Ovary (tissue), 9 donors: ENCODE data around the gene REV3L. TPM values are rescaled to one million over a fixed set of nuclear protein-coding genes. Genes with fewer than 3 reads are reported as not detected.

Experiments used
- DNase-seq, 5 donors: peaks; one replicate each; pipeline ENCODE4 v3.0.0-alpha.2; 2019 to 2020
- H3K27ac ChIP-seq, 2 donors: fragments of 200-600 bp; one replicate each; pipeline versions ENCODE4 v1.5.1 to v1.8.0; 2019 to 2022
- H3K27me3 ChIP-seq: fragments of 200-600 bp; one replicate; pipeline ENCODE4 v1.8.0; 2022
- H3K36me3 ChIP-seq: fragments of 200-600 bp; sonication (generic); one replicate; pipeline ENCODE4 v1.5.1; 2019
- H3K4me1 ChIP-seq: one replicate; pipeline ENCODE4 v1.8.1; 2013; ENCODE audit warnings: mild to moderate bottlenecking, moderate library complexity; ENCODE audit not compliant: insufficient read depth
- H3K4me3 ChIP-seq: fragments of 200-600 bp; sonication (generic); one replicate; pipeline ENCODE4 v1.5.1; 2017
- H3K9me3 ChIP-seq, 2 donors: fragments of 200-600 bp in 1 of 2; sonication (generic) in 1 of 2; one replicate each; pipeline versions ENCODE4 v1.5.1 to v1.8.1; 2013 to 2019; ENCODE audit warnings: mild to moderate bottlenecking in 1 of 2, moderate library complexity in 1 of 2
- EP300 ChIP-seq: sonication (generic); formaldehyde crosslinking; IDR thresholded peaks from one replicate; pipeline ENCODE4 v1.6.1; 2017; ENCODE audit warnings: antibody characterized with exemption
- POLR2A ChIP-seq: fragments of 450-650 bp; IDR thresholded peaks from one replicate; pipeline ENCODE4 v1.6.1; 2017; ENCODE audit warnings: antibody characterized with exemption, mild to moderate bottlenecking, moderate library complexity
- WGBS, 3 donors: extraction: QIAGEN DNeasy Blood & Tissue Kit in 1 of 3; methylation state at CpG; one replicate each; pipeline versions ENCODE4 v1.1.5 to v1.1.7; 2013 to 2017; 5-methylcytosine and 5-hydroxymethylcytosine counted together
- intact Hi-C, 4 donors: fragments of 100-400 bp; cut with DNase I; formaldehyde crosslinking; loops; one replicate each; pipeline versions ENCODE4 v1.11.0 to v1.15.1; 2022 to 2023
- polyA plus RNA-seq, 2 donors: library from polyadenylated mRNA; stranded (reverse); fragments of 200-250 nt in 1 of 2; fragments of 350-450 nt in 1 of 2; fragmentation: Illumina TruSeq in 1 of 2; extraction: RNeasy Lipid Tissue Mini Kit (QIAGEN cat#74804) in 1 of 2; gene quantifications; one replicate each; pipeline ENCODE4 v1.2.3, GENCODE V29; 2013 to 2014
- total RNA-seq, 7 donors: library from RNA; depleted of rRNA in 2 of 7; stranded (reverse); fragments of >200 nt in 2 of 7; fragmentation: NEBNext Ultra II Directional in 3 of 7; extraction: Animal tissue kit (Norgen Biotek cat#: 25700) in 3 of 7; gene quantifications; one replicate each; pipeline versions ENCODE4 v1.1.0 to v1.2.4, GENCODE V29; 2016 to 2023
- TF ChIP-seq, protein P1 (sequence below), 3 donors: fragments of 450-650 bp in 2 of 3; fragments of 200-600 bp in 1 of 3; IDR thresholded peaks; one replicate each; pipeline versions ENCODE4 v1.5.1 to v1.8.0; 2016 to 2022; ENCODE audit warnings: antibody characterized with exemption in 3 of 3, mild to moderate bottlenecking in 1 of 3
- donor health status: DM: no; HTN: no; CAD: no; lungs with moderate emphysema.
- donor health status: DM: no; HTN: no; CAD: no.
- donor health status: Bipolar disorder and iron deficiency.
- donor health status: DM: yes; HTN: yes; CAD: no.
- donor health status: DM: no; HTN: no; CAD: no.
- donor health status: DM: yes; HTN: yes; CAD: no.

REV3L gene
- total and polyA plus RNA-seq, 9 donors: 8.5 to 55.2 (median 31.0) TPM

DNA sequence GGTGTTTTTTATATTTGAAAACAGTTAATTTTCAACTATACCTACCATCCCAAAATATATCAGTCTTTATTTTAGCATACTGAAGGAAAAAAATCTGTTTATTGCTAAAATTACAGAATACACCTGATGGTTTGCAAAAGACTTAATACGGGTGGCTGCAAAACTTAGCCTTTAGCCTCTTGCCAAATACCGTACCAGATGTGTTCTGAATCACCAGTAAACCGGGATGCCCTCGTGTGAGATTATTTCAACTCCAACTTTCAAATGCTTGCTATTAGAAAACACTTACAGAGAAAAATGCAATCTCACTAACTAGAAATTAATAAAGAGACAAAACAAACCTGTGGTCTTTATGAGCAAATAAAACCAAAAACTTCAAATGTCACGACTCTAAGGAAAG, 36.0 kb downstream of the REV3L start:
- WGBS, 3 donors: 76 to 80% (median 76%) methylated on average over 5 of the region's 5 CpGs
- TF ChIP-seq EP300 (no peak), POLR2A (no peak)
- TF ChIP-seq, protein P1, sequence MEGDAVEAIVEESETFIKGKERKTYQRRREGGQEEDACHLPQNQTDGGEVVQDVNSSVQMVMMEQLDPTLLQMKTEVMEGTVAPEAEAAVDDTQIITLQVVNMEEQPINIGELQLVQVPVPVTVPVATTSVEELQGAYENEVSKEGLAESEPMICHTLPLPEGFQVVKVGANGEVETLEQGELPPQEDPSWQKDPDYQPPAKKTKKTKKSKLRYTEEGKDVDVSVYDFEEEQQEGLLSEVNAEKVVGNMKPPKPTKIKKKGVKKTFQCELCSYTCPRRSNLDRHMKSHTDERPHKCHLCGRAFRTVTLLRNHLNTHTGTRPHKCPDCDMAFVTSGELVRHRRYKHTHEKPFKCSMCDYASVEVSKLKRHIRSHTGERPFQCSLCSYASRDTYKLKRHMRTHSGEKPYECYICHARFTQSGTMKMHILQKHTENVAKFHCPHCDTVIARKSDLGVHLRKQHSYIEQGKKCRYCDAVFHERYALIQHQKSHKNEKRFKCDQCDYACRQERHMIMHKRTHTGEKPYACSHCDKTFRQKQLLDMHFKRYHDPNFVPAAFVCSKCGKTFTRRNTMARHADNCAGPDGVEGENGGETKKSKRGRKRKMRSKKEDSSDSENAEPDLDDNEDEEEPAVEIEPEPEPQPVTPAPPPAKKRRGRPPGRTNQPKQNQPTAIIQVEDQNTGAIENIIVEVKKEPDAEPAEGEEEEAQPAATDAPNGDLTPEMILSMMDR (IDR thresholded peaks at IDR 0.05): no peak
- Histone ChIP-seq H3K27ac (no peak overlapping the region), H3K4me3 (no peak overlapping the region), H3K9me3 (no peaks in the 10 kb centered on the region), H3K36me3 (no peaks in the 10 kb centered on the region), H3K27me3 (no peaks in the 10 kb centered on the region), H3K4me1 (peaks cover 3% of the 10 kb centered on the region)
- intact Hi-C loops: no loop called here
- DNase-seq: no peak

DNA sequence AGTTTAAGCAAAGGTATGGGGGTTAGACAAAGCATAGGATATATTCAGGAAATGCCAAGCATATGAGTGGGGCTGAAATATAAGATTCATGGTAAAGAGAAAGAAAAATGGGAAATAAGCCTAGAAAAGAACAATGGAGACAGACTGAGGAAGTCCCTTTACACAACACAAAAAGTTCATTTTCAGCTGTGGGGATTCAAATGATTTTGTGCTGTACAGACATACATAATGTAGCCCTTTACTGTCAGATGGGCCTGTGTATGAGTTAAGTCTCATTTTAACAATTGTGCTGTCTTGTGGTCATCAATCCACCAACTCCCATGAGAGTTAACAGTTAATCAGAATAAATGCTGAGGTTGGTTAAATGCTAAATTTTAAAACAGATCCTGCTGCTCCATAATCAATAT, 37.2 kb downstream of the REV3L start:
- intact Hi-C loops: no loop called here
- Histone ChIP-seq H3K9me3 (no peaks in the 10 kb centered on the region), H3K4me3 (no peak overlapping the region), H3K27ac (no peak overlapping the region), H3K36me3 (no peaks in the 10 kb centered on the region), H3K4me1 (peaks cover 2% of the 10 kb centered on the region), H3K27me3 (no peaks in the 10 kb centered on the region)
- no peak for TF ChIP-seq POLR2A
- TF ChIP-seq, protein P1 (IDR thresholded peaks at IDR 0.05): no peak
- no peak for TF ChIP-seq EP300
- no peak for DNase-seq

DNA sequence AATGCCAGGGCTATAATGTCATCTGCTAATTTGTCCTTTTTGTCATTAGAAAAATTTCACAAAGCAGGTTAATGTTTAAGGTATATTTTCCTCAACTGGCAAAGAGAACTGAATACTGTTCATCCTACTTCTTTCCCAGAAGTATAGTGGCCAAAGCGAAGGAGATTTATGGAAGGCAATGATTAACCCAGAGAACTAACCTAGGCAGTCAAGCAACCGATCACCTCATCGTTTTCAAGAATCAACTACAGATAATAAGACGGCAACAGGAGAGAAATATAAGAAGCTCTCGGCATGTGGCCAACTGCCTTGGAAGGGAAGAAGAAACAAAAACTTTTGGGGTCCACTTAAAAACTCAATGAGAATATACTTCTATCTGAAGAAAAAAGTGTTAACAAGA, 38.2 kb downstream of the REV3L start:
- intact Hi-C loops: no loop called here
- Histone ChIP-seq H3K36me3 (no peaks in the 10 kb centered on the region), H3K4me1 (no peaks in the 10 kb centered on the region), H3K4me3 (no peak overlapping the region), H3K27me3 (no peaks in the 10 kb centered on the region), H3K9me3 (no peaks in the 10 kb centered on the region), H3K27ac (no peak overlapping the region)
- no peak for DNase-seq
- WGBS, 3 donors: 92 to 96% (median 94%) methylated on average over 5 of the region's 5 CpGs
- no peak for TF ChIP-seq POLR2A
- TF ChIP-seq, protein P1 (IDR thresholded peaks at IDR 0.05): no peak
- TF ChIP-seq EP300: no peak

DNA sequence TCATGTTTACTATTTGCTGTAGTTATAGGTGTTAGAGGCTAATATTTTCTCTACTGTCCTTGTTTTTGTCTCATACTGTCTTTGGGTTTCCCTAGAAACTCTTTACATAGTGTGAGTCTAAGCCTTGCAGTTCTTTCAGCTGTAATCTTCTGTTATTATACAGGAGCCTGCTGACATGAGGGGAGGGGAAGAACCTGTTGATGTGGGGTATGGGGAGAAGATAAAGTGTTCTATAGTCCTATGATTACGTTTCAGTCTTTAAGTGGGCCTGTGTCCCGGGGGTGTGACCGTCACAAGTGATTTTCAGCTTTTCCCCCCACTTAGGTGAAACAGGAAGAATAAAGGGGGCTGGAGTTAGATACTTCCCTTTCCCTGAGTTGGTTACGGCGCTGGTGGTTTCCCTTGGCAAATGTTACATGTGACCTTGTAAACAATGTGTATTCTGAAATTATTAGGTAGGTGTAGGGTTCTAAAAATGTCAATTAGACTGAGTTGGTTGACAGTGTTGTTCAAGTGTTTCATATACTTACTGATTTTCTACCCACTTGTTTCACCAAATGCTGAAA, 41.3 kb downstream of the REV3L start:
- 81 to 87% (median 86%) methylated on average over 5 of the region's 5 CpGs for WGBS, 3 donors
- Histone ChIP-seq H3K4me1 (no peaks in the 10 kb centered on the region), H3K4me3 (no peak overlapping the region), H3K27me3 (no peaks in the 10 kb centered on the region), H3K9me3 (no peaks in the 10 kb centered on the region), H3K27ac (no peak overlapping the region), H3K36me3 (no peaks in the 10 kb centered on the region)
- no peak for DNase-seq
- TF ChIP-seq EP300 (no peak), POLR2A (no peak)
- TF ChIP-seq, protein P1 (IDR thresholded peaks at IDR 0.05): no peak
- intact Hi-C loops: no loop called here
